ENCODE measurements around the gene FER. TPM values are rescaled to one million over a fixed set of nuclear protein-coding genes. Genes with fewer than 3 reads are reported as not detected.

FER gene
- polyA plus RNA-seq, 1 donor from 2014 or later, result 8.5 TPM

DNA sequence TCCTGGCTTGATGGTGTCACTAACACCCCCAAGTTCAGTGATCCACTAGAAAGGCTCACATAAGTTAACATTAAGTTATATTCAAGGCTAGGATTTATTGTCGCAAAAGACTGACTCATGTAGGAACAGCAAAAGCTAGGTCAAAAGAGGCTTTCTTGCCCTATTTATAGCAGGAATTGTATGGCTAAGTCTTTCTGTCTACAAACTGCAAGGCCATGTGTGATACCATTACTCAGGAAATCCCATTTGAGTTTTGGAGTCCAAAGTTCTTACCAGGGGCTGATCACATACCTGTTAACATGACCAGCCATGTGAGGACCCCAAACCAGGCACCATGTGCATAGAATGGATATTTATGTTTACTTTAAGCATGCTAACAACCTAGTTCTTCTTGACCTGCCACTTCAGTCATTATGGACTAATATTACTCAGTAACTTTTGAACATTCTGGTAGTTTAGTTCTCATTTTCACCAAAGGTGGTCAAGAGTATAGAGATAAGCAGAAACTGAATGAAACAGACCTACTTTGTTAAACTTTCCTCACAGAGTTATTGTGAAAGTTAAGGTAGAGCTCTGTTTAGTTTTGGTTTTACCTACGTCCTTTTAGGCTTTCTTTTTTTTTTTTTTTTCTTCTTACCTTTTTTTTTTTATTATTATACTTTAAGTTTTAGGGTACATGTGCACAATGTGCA, 281.1 kb downstream of the FER start:
- H3K27me3 ChIP-seq (ENCODE audit: insufficient read depth, low read depth, low read length), result no peaks in the 10 kb centered on the region
- TF ChIP-seq SMC3 (conservative IDR thresholded peaks at IDR 0.05; ENCODE audit: poor library complexity) (no peak), RAD21 (conservative IDR thresholded peaks at IDR 0.05) (no peak)
- TF ChIP-seq, protein P1, sequence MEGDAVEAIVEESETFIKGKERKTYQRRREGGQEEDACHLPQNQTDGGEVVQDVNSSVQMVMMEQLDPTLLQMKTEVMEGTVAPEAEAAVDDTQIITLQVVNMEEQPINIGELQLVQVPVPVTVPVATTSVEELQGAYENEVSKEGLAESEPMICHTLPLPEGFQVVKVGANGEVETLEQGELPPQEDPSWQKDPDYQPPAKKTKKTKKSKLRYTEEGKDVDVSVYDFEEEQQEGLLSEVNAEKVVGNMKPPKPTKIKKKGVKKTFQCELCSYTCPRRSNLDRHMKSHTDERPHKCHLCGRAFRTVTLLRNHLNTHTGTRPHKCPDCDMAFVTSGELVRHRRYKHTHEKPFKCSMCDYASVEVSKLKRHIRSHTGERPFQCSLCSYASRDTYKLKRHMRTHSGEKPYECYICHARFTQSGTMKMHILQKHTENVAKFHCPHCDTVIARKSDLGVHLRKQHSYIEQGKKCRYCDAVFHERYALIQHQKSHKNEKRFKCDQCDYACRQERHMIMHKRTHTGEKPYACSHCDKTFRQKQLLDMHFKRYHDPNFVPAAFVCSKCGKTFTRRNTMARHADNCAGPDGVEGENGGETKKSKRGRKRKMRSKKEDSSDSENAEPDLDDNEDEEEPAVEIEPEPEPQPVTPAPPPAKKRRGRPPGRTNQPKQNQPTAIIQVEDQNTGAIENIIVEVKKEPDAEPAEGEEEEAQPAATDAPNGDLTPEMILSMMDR (IDR thresholded peaks at IDR 0.05; ENCODE audit: poor library complexity, severe bottlenecking), result no peak
- H3F3A ChIP-seq (ENCODE audit: insufficient read depth, low read length, poor library complexity, severe bottlenecking), result no peaks in the 10 kb centered on the region

DNA sequence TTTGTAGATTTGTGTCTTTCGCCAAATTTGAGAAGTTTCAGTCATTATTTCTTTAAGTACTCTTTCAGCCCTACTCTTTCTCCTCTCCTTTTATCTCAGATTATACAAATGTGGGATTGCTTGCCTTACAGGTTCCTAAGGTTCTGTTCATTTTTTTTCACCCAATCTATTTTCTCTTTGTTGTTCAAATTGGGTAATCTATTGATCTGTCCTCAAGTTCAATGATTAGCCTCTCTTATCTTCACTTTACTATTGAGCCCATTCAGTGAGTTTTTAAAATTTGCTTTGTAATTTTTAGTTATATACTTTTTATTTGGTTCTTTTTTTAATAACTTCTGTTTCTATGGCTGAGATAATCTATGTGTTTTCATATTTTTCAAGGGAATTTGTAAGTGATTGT, 282.1 kb downstream of the FER start:
- Histone ChIP-seq H3F3A (ENCODE audit: insufficient read depth, low read length, poor library complexity, severe bottlenecking) (no peaks in the 10 kb centered on the region), H3K4me2 (ENCODE audit: low read length) (no peak overlapping the region), H3K27ac (ENCODE audit: low read length) (no peak overlapping the region), H3K9me2 (ENCODE audit: insufficient read depth, low read length) (no peaks in the 10 kb centered on the region), H3K36me3 (ENCODE audit: insufficient read depth, low read length) (no peaks in the 10 kb centered on the region), H3K79me2 (replicated peaks; ENCODE audit: insufficient read depth, low read length) (no peaks in the 10 kb centered on the region), H3K4me3 (ENCODE audit: low read length) (no peak overlapping the region), H3K9ac (ENCODE audit: low read length) (no peak overlapping the region), H3K9me3 (ENCODE audit: low read length) (no peaks in the 10 kb centered on the region), H4K20me1 (ENCODE audit: insufficient read depth) (no peaks in the 10 kb centered on the region), H2AFZ (ENCODE audit: low read depth, low read length) (no peak overlapping the region), H3K27me3 (ENCODE audit: insufficient read depth, low read depth, low read length) (no peaks in the 10 kb centered on the region)
- TF ChIP-seq EZH2 (IDR thresholded peaks at IDR 0.05; ENCODE audit: borderline replicate concordance, insufficient read depth, low read length, poor library complexity, severe bottlenecking) (no peak), POLR2AphosphoS5 (IDR thresholded peaks at IDR 0.05) (no peak), RAD21 (conservative IDR thresholded peaks at IDR 0.05) (no peak), SMC3 (conservative IDR thresholded peaks at IDR 0.05; ENCODE audit: poor library complexity) (no peak)

More for the DNA sequence above, 281.1 kb downstream of the FER start:
- Histone ChIP-seq H4K20me1 (ENCODE audit: insufficient read depth) (no peaks in the 10 kb centered on the region), H3K27ac (ENCODE audit: low read length) (no peak overlapping the region), H3K9me2 (ENCODE audit: insufficient read depth, low read length) (no peaks in the 10 kb centered on the region), H3K36me3 (ENCODE audit: insufficient read depth, low read length) (no peaks in the 10 kb centered on the region), H3K9ac (ENCODE audit: low read length) (no peak overlapping the region), H3K4me3 (ENCODE audit: low read length) (no peak overlapping the region), H2AFZ (ENCODE audit: low read depth, low read length) (no peak overlapping the region), H3K9me3 (ENCODE audit: low read length) (no peaks in the 10 kb centered on the region), H3K79me2 (replicated peaks; ENCODE audit: insufficient read depth, low read length) (no peaks in the 10 kb centered on the region), H3K4me2 (ENCODE audit: low read length) (no peak overlapping the region)

DNA sequence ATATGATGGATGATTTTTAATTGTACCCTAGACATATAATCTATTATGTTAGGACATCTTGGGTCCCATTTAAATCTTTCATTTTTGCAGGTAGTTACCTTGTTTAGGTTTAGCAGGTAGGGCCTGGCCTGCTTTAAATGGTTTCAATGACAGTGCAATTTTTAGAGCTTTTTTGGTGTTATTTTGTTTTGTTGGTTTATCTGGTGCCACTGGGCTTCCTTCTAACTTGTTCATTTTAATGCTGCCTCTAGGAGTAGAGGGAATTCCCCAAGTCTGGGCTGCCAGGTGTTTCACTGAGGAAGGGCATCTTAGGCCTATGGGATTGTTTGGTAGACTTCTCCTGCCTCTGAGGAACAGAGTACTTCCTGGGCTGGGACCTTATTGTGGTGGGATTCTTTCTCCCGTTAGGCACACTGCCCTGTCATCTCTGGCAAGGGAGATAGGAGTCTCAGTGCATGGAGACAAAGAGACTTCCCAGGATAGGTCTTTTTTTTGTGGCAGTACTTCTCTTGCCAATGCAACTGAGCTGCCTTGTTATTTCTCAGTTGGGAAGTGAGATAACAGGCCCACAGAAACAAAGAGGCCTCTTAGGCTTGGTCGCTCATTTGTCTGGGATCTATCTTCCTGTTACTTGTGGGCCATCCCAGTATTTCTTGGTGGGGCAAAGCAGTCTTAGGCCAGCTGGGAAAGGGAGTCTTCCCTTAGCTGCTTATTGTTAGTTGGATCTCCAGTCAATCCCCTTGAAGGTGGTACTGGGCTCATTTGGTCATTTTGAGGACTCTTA, 282.9 kb downstream of the FER start:
- H3K36me3 ChIP-seq (ENCODE audit: insufficient read depth, low read length), result no peaks in the 10 kb centered on the region
- H3K27me3 ChIP-seq (ENCODE audit: insufficient read depth, low read depth, low read length), result no peaks in the 10 kb centered on the region
- H3K79me2 ChIP-seq (replicated peaks; ENCODE audit: insufficient read depth, low read length), result no peaks in the 10 kb centered on the region
- no peak overlapping the region for H3K27ac ChIP-seq (ENCODE audit: low read length)
- H3K4me3 ChIP-seq (ENCODE audit: low read length), result no peak overlapping the region
- no peaks in the 10 kb centered on the region for H3K9me2 ChIP-seq (ENCODE audit: insufficient read depth, low read length)
- TF ChIP-seq, protein P1 (IDR thresholded peaks at IDR 0.05; ENCODE audit: poor library complexity, severe bottlenecking), result no peak
- TF ChIP-seq POLR2AphosphoS5 (IDR thresholded peaks at IDR 0.05) (no peak), EP300 (conservative IDR thresholded peaks at IDR 0.05; ENCODE audit: poor library complexity, severe bottlenecking) (no peak), RAD21 (conservative IDR thresholded peaks at IDR 0.05) (no peak), EZH2 (IDR thresholded peaks at IDR 0.05; ENCODE audit: borderline replicate concordance, insufficient read depth, low read length, poor library complexity, severe bottlenecking) (no peak), TAF1 (IDR thresholded peaks at IDR 0.05; ENCODE audit: low read depth) (no peak), MXI1 (conservative IDR thresholded peaks at IDR 0.05; ENCODE audit: poor library complexity, severe bottlenecking) (no peak), SMC3 (conservative IDR thresholded peaks at IDR 0.05; ENCODE audit: poor library complexity) (no peak)
- TF ChIP-seq, protein P2, sequence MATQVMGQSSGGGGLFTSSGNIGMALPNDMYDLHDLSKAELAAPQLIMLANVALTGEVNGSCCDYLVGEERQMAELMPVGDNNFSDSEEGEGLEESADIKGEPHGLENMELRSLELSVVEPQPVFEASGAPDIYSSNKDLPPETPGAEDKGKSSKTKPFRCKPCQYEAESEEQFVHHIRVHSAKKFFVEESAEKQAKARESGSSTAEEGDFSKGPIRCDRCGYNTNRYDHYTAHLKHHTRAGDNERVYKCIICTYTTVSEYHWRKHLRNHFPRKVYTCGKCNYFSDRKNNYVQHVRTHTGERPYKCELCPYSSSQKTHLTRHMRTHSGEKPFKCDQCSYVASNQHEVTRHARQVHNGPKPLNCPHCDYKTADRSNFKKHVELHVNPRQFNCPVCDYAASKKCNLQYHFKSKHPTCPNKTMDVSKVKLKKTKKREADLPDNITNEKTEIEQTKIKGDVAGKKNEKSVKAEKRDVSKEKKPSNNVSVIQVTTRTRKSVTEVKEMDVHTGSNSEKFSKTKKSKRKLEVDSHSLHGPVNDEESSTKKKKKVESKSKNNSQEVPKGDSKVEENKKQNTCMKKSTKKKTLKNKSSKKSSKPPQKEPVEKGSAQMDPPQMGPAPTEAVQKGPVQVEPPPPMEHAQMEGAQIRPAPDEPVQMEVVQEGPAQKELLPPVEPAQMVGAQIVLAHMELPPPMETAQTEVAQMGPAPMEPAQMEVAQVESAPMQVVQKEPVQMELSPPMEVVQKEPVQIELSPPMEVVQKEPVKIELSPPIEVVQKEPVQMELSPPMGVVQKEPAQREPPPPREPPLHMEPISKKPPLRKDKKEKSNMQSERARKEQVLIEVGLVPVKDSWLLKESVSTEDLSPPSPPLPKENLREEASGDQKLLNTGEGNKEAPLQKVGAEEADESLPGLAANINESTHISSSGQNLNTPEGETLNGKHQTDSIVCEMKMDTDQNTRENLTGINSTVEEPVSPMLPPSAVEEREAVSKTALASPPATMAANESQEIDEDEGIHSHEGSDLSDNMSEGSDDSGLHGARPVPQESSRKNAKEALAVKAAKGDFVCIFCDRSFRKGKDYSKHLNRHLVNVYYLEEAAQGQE (IDR thresholded peaks at IDR 0.05; ENCODE audit: borderline replicate concordance), result no peak
- no peaks in the 10 kb centered on the region for H3K9me3 ChIP-seq (ENCODE audit: low read length)
- H4K20me1 ChIP-seq (ENCODE audit: insufficient read depth), result no peaks in the 10 kb centered on the region
- H3K4me2 ChIP-seq (ENCODE audit: low read length), result no peak overlapping the region
- no peaks in the 10 kb centered on the region for H3F3A ChIP-seq (ENCODE audit: insufficient read depth, low read length, poor library complexity, severe bottlenecking)
- H2AFZ ChIP-seq (ENCODE audit: low read depth, low read length), result no peak overlapping the region
- H3K9ac ChIP-seq (ENCODE audit: low read length), result no peak overlapping the region
